ENCODE measurements around the gene RASGEF1C. TPM values are rescaled to one million over a fixed set of nuclear protein-coding genes. Genes with fewer than 3 reads are reported as not detected.
A peak's percentile ranks its signal among the peaks of the same experiment; 100 is the strongest.

Gene RASGEF1C
- total RNA-seq, 1 experiment from 2014 or later, result 0.29 TPM

DNA sequence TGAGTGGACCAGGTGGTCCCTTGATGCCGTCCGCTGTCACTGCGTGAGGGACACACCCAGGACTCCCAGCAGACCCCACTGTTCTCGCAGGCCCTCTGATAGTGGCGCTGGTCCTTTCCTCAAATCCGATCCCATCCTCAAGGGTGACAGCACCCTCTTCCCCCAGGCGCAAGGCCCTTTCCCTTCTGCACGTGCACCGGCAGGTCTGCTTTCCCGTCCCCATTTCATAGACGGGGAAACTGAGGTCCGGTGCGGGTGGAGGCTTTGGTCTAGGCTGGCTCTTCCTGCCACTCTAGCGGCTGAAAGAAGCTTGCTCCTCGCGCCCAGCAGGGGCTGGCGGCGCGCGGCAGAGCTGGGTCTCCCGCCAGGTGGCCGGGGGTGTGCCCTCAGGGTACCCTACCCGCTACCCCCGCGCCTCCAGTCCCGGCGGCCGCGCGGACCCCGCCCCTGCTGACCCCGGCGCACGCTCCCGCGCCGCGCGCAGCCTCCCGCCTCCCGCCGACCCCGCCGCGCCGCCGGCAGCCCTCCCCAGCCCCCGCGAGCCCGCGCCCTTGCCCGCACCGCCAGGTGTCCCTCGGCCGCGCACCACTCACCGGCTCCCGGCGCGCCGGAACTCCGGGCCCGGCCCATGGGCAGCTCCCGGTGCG lies 453 bp downstream of the RASGEF1C start:
- DNase-seq (peak; percentile 6), ATAC-seq (peak; percentile 41)
- H3K4me1 ChIP-seq (ENCODE audit: insufficient read depth, low read length), result peaks cover 11% of the 10 kb centered on the region
- intact Hi-C loops (cut with micrococcal nuclease), result loop anchor here (5.0 kb wide), 1 partner anchor 81 kb away; no protein-coding TSS in a partner anchor
- H3K4me2 ChIP-seq (ENCODE audit: low read length), result peak overlapping the region; percentile 73
- no peaks in the 10 kb centered on the region for H3F3A ChIP-seq (ENCODE audit: low read length, unreplicated experiment)
- H3K27ac ChIP-seq (ENCODE audit: low read length), result no peak overlapping the region
- peak overlapping the region; percentile 58 for H3K4me3 ChIP-seq (ENCODE audit: low read length)
- no peaks in the 10 kb centered on the region for H3K79me2 ChIP-seq (ENCODE audit: low read length)
- POLR2A ChIA-PET (ENCODE audit: unreplicated experiment), result no interaction called here
- H2AFZ ChIP-seq (ENCODE audit: low read length), result peak overlapping the region; percentile 57
- H3K9me3 ChIP-seq (ENCODE audit: low read length), result no peaks in the 10 kb centered on the region
- no TSS peak for BruUV-seq (replicated peaks)
- no peak overlapping the region for H3K9ac ChIP-seq (ENCODE audit: low read length)
- no peaks in the 10 kb centered on the region for H3K27me3 ChIP-seq (ENCODE audit: low read length)
- no peaks in the 10 kb centered on the region for H3K9me2 ChIP-seq (replicated peaks; ENCODE audit: low read length)
- H4K20me1 ChIP-seq (ENCODE audit: low read length), result no peaks in the 10 kb centered on the region
- TF ChIP-seq, protein P1, sequence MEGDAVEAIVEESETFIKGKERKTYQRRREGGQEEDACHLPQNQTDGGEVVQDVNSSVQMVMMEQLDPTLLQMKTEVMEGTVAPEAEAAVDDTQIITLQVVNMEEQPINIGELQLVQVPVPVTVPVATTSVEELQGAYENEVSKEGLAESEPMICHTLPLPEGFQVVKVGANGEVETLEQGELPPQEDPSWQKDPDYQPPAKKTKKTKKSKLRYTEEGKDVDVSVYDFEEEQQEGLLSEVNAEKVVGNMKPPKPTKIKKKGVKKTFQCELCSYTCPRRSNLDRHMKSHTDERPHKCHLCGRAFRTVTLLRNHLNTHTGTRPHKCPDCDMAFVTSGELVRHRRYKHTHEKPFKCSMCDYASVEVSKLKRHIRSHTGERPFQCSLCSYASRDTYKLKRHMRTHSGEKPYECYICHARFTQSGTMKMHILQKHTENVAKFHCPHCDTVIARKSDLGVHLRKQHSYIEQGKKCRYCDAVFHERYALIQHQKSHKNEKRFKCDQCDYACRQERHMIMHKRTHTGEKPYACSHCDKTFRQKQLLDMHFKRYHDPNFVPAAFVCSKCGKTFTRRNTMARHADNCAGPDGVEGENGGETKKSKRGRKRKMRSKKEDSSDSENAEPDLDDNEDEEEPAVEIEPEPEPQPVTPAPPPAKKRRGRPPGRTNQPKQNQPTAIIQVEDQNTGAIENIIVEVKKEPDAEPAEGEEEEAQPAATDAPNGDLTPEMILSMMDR (conservative IDR thresholded peaks at IDR 0.05; ENCODE audit: low read depth, low read length), result no peak
- TF ChIP-seq EZH2phosphoT487 (IDR thresholded peaks at IDR 0.05; ENCODE audit: borderline replicate concordance, low read length), result no peak
- no peak for TF ChIP-seq EZH2 (IDR thresholded peaks at IDR 0.05; ENCODE audit: low read length, unreplicated experiment)
- CTCF ChIA-PET, result interaction anchor here (0.6 kb wide), 1 partner anchor 79 kb away, joined by 3 read pairs; no protein-coding TSS in a partner anchor
- no peaks in the 10 kb centered on the region for H3K36me3 ChIP-seq (ENCODE audit: low read depth, low read length)

DNA sequence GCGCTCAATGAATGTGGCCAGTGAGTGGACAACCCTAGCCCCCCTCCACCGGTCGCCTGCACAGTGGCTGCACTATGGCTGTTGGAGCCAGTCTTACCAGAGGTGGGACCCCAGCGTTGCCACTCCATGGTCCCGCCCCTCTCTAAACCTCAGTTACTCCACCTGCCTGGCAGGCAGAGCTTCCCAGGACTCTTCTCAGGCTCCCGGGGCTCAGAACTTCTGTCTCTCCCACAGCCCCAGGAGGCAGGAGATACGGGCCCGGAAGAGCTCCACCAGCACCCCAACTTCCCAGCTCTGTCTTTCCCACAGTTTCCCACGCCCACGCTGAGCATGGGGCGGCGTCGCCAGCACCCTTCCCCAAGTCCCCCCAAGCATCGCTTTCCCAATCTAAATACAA lies 975 bp downstream of the RASGEF1C start:
- intact Hi-C loops (cut with micrococcal nuclease), result loop anchor here (5.0 kb wide), 1 partner anchor 81 kb away; no protein-coding TSS in a partner anchor
- Histone ChIP-seq H3K4me2 (ENCODE audit: low read length) (peak overlapping the region; percentile 73), H3K36me3 (ENCODE audit: low read depth, low read length) (no peaks in the 10 kb centered on the region), H3K27ac (ENCODE audit: low read length) (no peak overlapping the region), H3K9ac (ENCODE audit: low read length) (no peak overlapping the region), H3F3A (ENCODE audit: low read length, unreplicated experiment) (no peaks in the 10 kb centered on the region), H3K9me2 (replicated peaks; ENCODE audit: low read length) (no peaks in the 10 kb centered on the region), H2AFZ (ENCODE audit: low read length) (peak overlapping the region; percentile 57; the same call in 1 of the 2 replicates), H3K9me3 (ENCODE audit: low read length) (no peaks in the 10 kb centered on the region), H3K4me3 (ENCODE audit: low read length) (peak overlapping the region; percentile 58), H3K79me2 (ENCODE audit: low read length) (no peaks in the 10 kb centered on the region), H3K4me1 (ENCODE audit: insufficient read depth, low read length) (peaks cover 11% of the 10 kb centered on the region), H3K27me3 (ENCODE audit: low read length) (no peaks in the 10 kb centered on the region), H4K20me1 (ENCODE audit: low read length) (no peaks in the 10 kb centered on the region)
- ATAC-seq (no peak), DNase-seq (no peak)
- TF ChIP-seq EZH2phosphoT487 (IDR thresholded peaks at IDR 0.05; ENCODE audit: borderline replicate concordance, low read length), result no peak
- TF ChIP-seq EZH2 (IDR thresholded peaks at IDR 0.05; ENCODE audit: low read length, unreplicated experiment), result no peak
- TF ChIP-seq, protein P1 (conservative IDR thresholded peaks at IDR 0.05; ENCODE audit: low read depth, low read length), result no peak
- no TSS peak for BruUV-seq (replicated peaks)
- ChIA-PET CTCF (no interaction called here), POLR2A (ENCODE audit: unreplicated experiment) (no interaction called here)

DNA sequence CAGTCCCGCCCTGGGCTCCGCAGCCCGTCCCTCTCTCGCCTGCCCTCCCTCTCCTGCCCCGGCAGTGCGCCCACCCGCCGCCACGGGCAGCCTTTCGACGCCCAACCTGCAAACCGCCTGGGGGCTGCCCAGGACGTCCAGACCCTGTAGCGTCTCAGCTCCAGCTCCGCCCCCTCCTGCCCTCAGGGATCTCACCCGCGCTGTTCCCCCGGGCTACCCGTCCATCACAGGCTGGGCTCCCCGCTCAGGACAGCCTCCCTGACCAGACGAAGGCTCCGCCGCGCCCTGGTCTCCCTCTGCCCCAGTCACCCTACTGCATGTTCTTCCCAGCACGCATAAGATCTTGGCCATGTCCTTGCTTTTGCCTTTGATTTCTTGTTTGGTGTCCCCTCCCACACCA lies 1.4 kb downstream of the RASGEF1C start:
- TF ChIP-seq, protein P1 (conservative IDR thresholded peaks at IDR 0.05; ENCODE audit: low read depth, low read length), result no peak
- TF ChIP-seq EZH2phosphoT487 (IDR thresholded peaks at IDR 0.05; ENCODE audit: borderline replicate concordance, low read length), result no peak
- TF ChIP-seq EZH2 (IDR thresholded peaks at IDR 0.05; ENCODE audit: low read length, unreplicated experiment), result no peak
- no peak for ATAC-seq
- Histone ChIP-seq H2AFZ (ENCODE audit: low read length) (no peak overlapping the region), H3K9me3 (ENCODE audit: low read length) (no peaks in the 10 kb centered on the region), H3K9ac (ENCODE audit: low read length) (no peak overlapping the region), H3K27me3 (ENCODE audit: low read length) (no peaks in the 10 kb centered on the region), H3K27ac (ENCODE audit: low read length) (no peak overlapping the region), H3K79me2 (ENCODE audit: low read length) (no peaks in the 10 kb centered on the region), H3K36me3 (ENCODE audit: low read depth, low read length) (no peaks in the 10 kb centered on the region), H4K20me1 (ENCODE audit: low read length) (no peaks in the 10 kb centered on the region), H3F3A (ENCODE audit: low read length, unreplicated experiment) (no peaks in the 10 kb centered on the region), H3K4me2 (ENCODE audit: low read length) (no peak overlapping the region), H3K4me3 (ENCODE audit: low read length) (no peak overlapping the region), H3K9me2 (replicated peaks; ENCODE audit: low read length) (no peaks in the 10 kb centered on the region), H3K4me1 (ENCODE audit: insufficient read depth, low read length) (peaks cover 6% of the 10 kb centered on the region)
- BruUV-seq (replicated peaks), result no TSS peak
- intact Hi-C loops (cut with micrococcal nuclease), result loop anchor here (5.0 kb wide), 1 partner anchor 80 kb away; no protein-coding TSS in a partner anchor
- no peak for DNase-seq
- POLR2A ChIA-PET (ENCODE audit: unreplicated experiment), result no interaction called here
- CTCF ChIA-PET, result no interaction called here

Data from PC-3 (cell line).